ENCODE measurements around the gene RAD51B.
"Not testable (repeated sequence)": the region's sequence is repeated elsewhere in the genome, so short reads cannot be mapped to it uniquely, and the experiment has no call there.

The RAD51B gene

GRCh38 chr14:68036202-68036601 lies 216.6 kb downstream of the RAD51B start:
- TF ChIP-seq CTCF (IDR thresholded peaks at IDR 0.05; ENCODE audit: low read depth, low read length) = no peak

GRCh38 chr14:68039593-68039992 lies 220.0 kb downstream of the RAD51B start:
- no peak overlapping the region for H3K4me3 ChIP-seq (ENCODE audit: low read depth, low read length)

More at GRCh38 chr14:68036202-68036601, 216.6 kb downstream of the RAD51B start:
- no peak overlapping the region for H3K4me3 ChIP-seq (ENCODE audit: low read depth, low read length)

GRCh38 chr14:68040633-68041369 lies 221.2 kb downstream of the RAD51B start:
- H3K4me3 ChIP-seq (ENCODE audit: low read depth, low read length) = no peak overlapping the region
- TF ChIP-seq CTCF (IDR thresholded peaks at IDR 0.05; ENCODE audit: low read depth, low read length) = no peak

More at GRCh38 chr14:68039593-68039992, 220.0 kb downstream of the RAD51B start:
- TF ChIP-seq CTCF (IDR thresholded peaks at IDR 0.05; ENCODE audit: low read depth, low read length) = no peak

- no peak for TF ChIP-seq CTCF (IDR thresholded peaks at IDR 0.05; ENCODE audit: low read depth, low read length)
- H3K4me3 ChIP-seq (ENCODE audit: low read depth, low read length) = no peak overlapping the region
Observed at GRCh38 chr14:68041876-68042354, 222.3 kb downstream of the RAD51B start.

GRCh38 chr14:68042586-68043210 lies 223.1 kb downstream of the RAD51B start:
- TF ChIP-seq CTCF (IDR thresholded peaks at IDR 0.05; ENCODE audit: low read depth, low read length) = no peak
- no peak overlapping the region for H3K4me3 ChIP-seq (ENCODE audit: low read depth, low read length)

GRCh38 chr14:68043752-68044151 lies 224.2 kb downstream of the RAD51B start:
- no peak overlapping the region for H3K4me3 ChIP-seq (ENCODE audit: low read depth, low read length)
- no peak for TF ChIP-seq CTCF (IDR thresholded peaks at IDR 0.05; ENCODE audit: low read depth, low read length)

- H3K4me3 ChIP-seq (ENCODE audit: low read depth, low read length) = peak overlapping the region; percentile 31
- TF ChIP-seq CTCF (IDR thresholded peaks at IDR 0.05; ENCODE audit: low read depth, low read length) = no peak
Observed at GRCh38 chr14:68047906-68048305, 228.3 kb downstream of the RAD51B start.

GRCh38 chr14:68048815-68049214 lies 229.2 kb downstream of the RAD51B start:
- H3K4me3 ChIP-seq (ENCODE audit: low read depth, low read length) = not testable (repeated sequence)
